Measurements from ENCODE around the gene TRAPPC2. TPM values are rescaled to one million over a fixed set of nuclear protein-coding genes. Genes with fewer than 3 reads are reported as not detected.
A peak's percentile ranks its signal among the peaks of the same experiment; 100 is the strongest.

TRAPPC2 gene
- total RNA-seq, 1 experiment from 2014 or later, result 11.9 TPM

- Histone ChIP-seq H3K79me2 (ENCODE audit: insufficient read depth, low read length) (no peaks in the 10 kb centered on the region), H3K9ac (ENCODE audit: low read length) (no peak overlapping the region), H3K4me1 (ENCODE audit: control insufficient read depth in 1 of 2, insufficient read depth in 2 of 2, low read length in 2 of 2) (no peaks in the 10 kb centered on the region), H3K9me3 (ENCODE audit: control insufficient read depth in 1 of 2, insufficient read depth in 1 of 2, low read depth in 1 of 2, low read length in 2 of 2) (no peaks in the 10 kb centered on the region), H3K36me3 (ENCODE audit: control insufficient read depth in 1 of 2, insufficient read depth in 2 of 2, low read length in 2 of 2) (peaks cover 6 to 11% of the 10 kb centered on the region in 2 experiments; a peak in 2 of 4 replicates), H2AFZ (ENCODE audit: low read depth, low read length, poor library complexity, severe bottlenecking) (no peak overlapping the region), H3K4me3 (replicated peaks in 1 of 2; ENCODE audit: low read depth in 1 of 2, low read length in 2 of 2) (no peak overlapping the region), H3K27me3 (ENCODE audit: insufficient read depth, low read length) (no peaks in the 10 kb centered on the region), H3K9me2 (ENCODE audit: insufficient read depth) (no peaks in the 10 kb centered on the region), H3K4me2 (ENCODE audit: low read length) (no peak overlapping the region), H3K27ac (ENCODE audit: low read depth, low read length) (no peak overlapping the region), H4K20me1 (ENCODE audit: insufficient read depth) (no peaks in the 10 kb centered on the region)
- CTCF ChIA-PET, result no interaction called here
- intact Hi-C loops (cut with micrococcal nuclease), result no loop called here
- ATAC-seq, result peak; percentile 52; the same call in 1 of the 2 replicates
- TF ChIP-seq ZFX (IDR thresholded peaks at IDR 0.05) (no peak), MAX (IDR thresholded peaks at IDR 0.05) (no peak), CTCF (IDR thresholded peaks at IDR 0.05 in 2 of 3, conservative IDR thresholded peaks at IDR 0.05 in 1 of 3; ENCODE audit: borderline replicate concordance in 1 of 3, insufficient read depth in 1 of 3, low read depth in 2 of 3, low read length in 2 of 3) (0 out of 6 replicates have a peak, but pooled peaks of 1 of the 3 experiments have one; percentile 18), FOSL1 (IDR thresholded peaks at IDR 0.05; ENCODE audit: low read depth) (no peak), POLR2A (IDR thresholded peaks at IDR 0.05; ENCODE audit: borderline replicate concordance, extremely low read depth, insufficient read depth, insufficient read length) (no peak), EZH2 (IDR thresholded peaks at IDR 0.05) (no peak)
- BruUV-seq (replicated peaks), result no TSS peak
- POLR2A ChIA-PET, result no interaction called here
- DNase-seq (ENCODE audit: low read depth, low spot score), result no peak
- RAD21 ChIA-PET (ENCODE audit: low non-redundant PET in 1 of 2, low total read pairs in 2 of 2, uncharacterized antibody in 2 of 2, unreplicated experiment in 2 of 2), result no interaction called here
These were observed 30.3 kb upstream of the TRAPPC2 start for GRCh38 chrX:13764765-13765164.

- Histone ChIP-seq H3K79me2 (ENCODE audit: insufficient read depth, low read length) (no peaks in the 10 kb centered on the region), H3K9me3 (ENCODE audit: control insufficient read depth in 1 of 2, insufficient read depth in 1 of 2, low read depth in 1 of 2, low read length in 2 of 2) (no peaks in the 10 kb centered on the region), H3K27ac (ENCODE audit: low read depth, low read length) (no peak overlapping the region), H3K9me2 (ENCODE audit: insufficient read depth) (no peaks in the 10 kb centered on the region), H3K9ac (ENCODE audit: low read length) (no peak overlapping the region), H3K4me3 (replicated peaks in 1 of 2; ENCODE audit: low read depth in 1 of 2, low read length in 2 of 2) (no peak overlapping the region), H3K36me3 (ENCODE audit: control insufficient read depth in 1 of 2, insufficient read depth in 2 of 2, low read length in 2 of 2) (peaks cover 6 to 11% of the 10 kb centered on the region in 2 experiments; a peak in 2 of 4 replicates), H2AFZ (ENCODE audit: low read depth, low read length, poor library complexity, severe bottlenecking) (no peak overlapping the region), H3K4me1 (ENCODE audit: control insufficient read depth in 1 of 2, insufficient read depth in 2 of 2, low read length in 2 of 2) (no peaks in the 10 kb centered on the region), H3K27me3 (ENCODE audit: insufficient read depth, low read length) (no peaks in the 10 kb centered on the region), H4K20me1 (ENCODE audit: insufficient read depth) (no peaks in the 10 kb centered on the region), H3K4me2 (ENCODE audit: low read length) (no peak overlapping the region)
- no peak for DNase-seq (ENCODE audit: low read depth, low spot score)
- no peak for ATAC-seq
- POLR2A ChIA-PET, result no interaction called here
- intact Hi-C loops (cut with micrococcal nuclease), result no loop called here
- CTCF ChIA-PET, result no interaction called here
- no TSS peak for BruUV-seq (replicated peaks)
- RAD21 ChIA-PET (ENCODE audit: low non-redundant PET in 1 of 2, low total read pairs in 2 of 2, uncharacterized antibody in 2 of 2, unreplicated experiment in 2 of 2), result no interaction called here
- TF ChIP-seq CBX3 (IDR thresholded peaks at IDR 0.05; ENCODE audit: low read depth) (no peak), SP1 (IDR thresholded peaks at IDR 0.05; ENCODE audit: low read depth) (no peak), YY1 (IDR thresholded peaks at IDR 0.05; ENCODE audit: extremely low read depth, insufficient replicate concordance, low read depth, low read length) (no peak), POLR2AphosphoS5 (IDR thresholded peaks at IDR 0.05; ENCODE audit: low read depth, low read length) (no peak), ZFX (IDR thresholded peaks at IDR 0.05) (no peak), RAD21 (IDR thresholded peaks at IDR 0.05; ENCODE audit: low read depth) (no peak), CEBPB (IDR thresholded peaks at IDR 0.05; ENCODE audit: low read depth) (no peak), JUND (IDR thresholded peaks at IDR 0.05) (no peak), EZH2phosphoT487 (IDR thresholded peaks at IDR 0.05; ENCODE audit: borderline replicate concordance) (no peak), ELF1 (IDR thresholded peaks at IDR 0.05; ENCODE audit: borderline replicate concordance, low read depth) (no peak), CTCF (IDR thresholded peaks at IDR 0.05 in 2 of 3, conservative IDR thresholded peaks at IDR 0.05 in 1 of 3; ENCODE audit: borderline replicate concordance in 1 of 3, insufficient read depth in 1 of 3, low read depth in 2 of 3, low read length in 2 of 3) (no peak), ZNF274 (IDR thresholded peaks at IDR 0.05; ENCODE audit: low read depth, low read length) (no peak)
These were observed 29.9 kb upstream of the TRAPPC2 start for GRCh38 chrX:13764281-13764680.
